OCI-LY7 (cell line): ENCODE data around the gene DAPK3. TPM values are rescaled to one million over a fixed set of nuclear protein-coding genes. Genes with fewer than 3 reads are reported as not detected.
A peak's percentile ranks its signal among the peaks of the same experiment; 100 is the strongest.

ENCODE experiments used
- BruUV-seq: library from RNA; stranded (reverse); fragments of 400-500 nt; replicated peaks from 2 replicates; lab custom pipeline; 2021; lab: Mats Ljungman, UMichigan
- CTCF ChIA-PET: fragments of 300-600 bp; sonication (Branson Sonifier 250); formaldehyde crosslinking; loops from one replicate; lab custom pipeline; 2022; ENCODE audit warnings: antibody characterized with exemption; ENCODE audit not compliant: unreplicated experiment; lab: Charles Lee
- POLR2A ChIA-PET: fragments of 300-600 bp; sonication (Branson Sonifier 250); formaldehyde crosslinking; loops from one replicate; lab custom pipeline; 2022; ENCODE audit warnings: antibody characterized with exemption; lab: Charles Lee
- DNase-seq: peaks from one replicate; pipeline ENCODE4 v3.0.0-alpha.2; 2015; ENCODE audit warnings: low spot score
- H2AFZ ChIP-seq: fragments of 200-600 bp; sonication (generic), shearing (Covaris generic); 2 replicates; pipeline ENCODE4 v1.6.1; 2014; ENCODE audit warnings: mild to moderate bottlenecking, antibody characterized with exemption, low read length, moderate library complexity
- H3K27ac ChIP-seq: fragments of 200-600 bp; sonication (generic); 2 replicates; pipeline ENCODE4 v1.5.1; 2014; ENCODE audit warnings: mixed run types, low read depth, mild to moderate bottlenecking, moderate library complexity, low read length, inconsistent platforms; ENCODE audit not compliant: poor library complexity, severe bottlenecking
- H3K36me3 ChIP-seq: fragments of 200-600 bp; sonication (generic); 2 replicates; pipeline ENCODE4 v1.6.1; 2014; ENCODE audit warnings: mild to moderate bottlenecking, antibody characterized with exemption, low read length, moderate library complexity, mixed read lengths; ENCODE audit not compliant: insufficient read depth
- H3K4me1 ChIP-seq: fragments of 200-600 bp; sonication (generic); 2 replicates; pipeline ENCODE4 v1.5.1; 2014; ENCODE audit warnings: mild to moderate bottlenecking, low read length; ENCODE audit not compliant: insufficient read depth, poor library complexity, severe bottlenecking
- H3K4me2 ChIP-seq: fragments of 200-600 bp; sonication (generic); 2 replicates; pipeline ENCODE4 v1.6.1; 2014; ENCODE audit warnings: mild to moderate bottlenecking, low read length
- H3K4me3 ChIP-seq: fragments of 200-600 bp; sonication (generic); 2 replicates; pipeline ENCODE4 v1.5.1; 2014; ENCODE audit warnings: mild to moderate bottlenecking, low read depth, low read length; ENCODE audit not compliant: poor library complexity, severe bottlenecking
- H3K79me2 ChIP-seq: fragments of 200-600 bp; sonication (generic); 2 replicates; pipeline ENCODE4 v1.6.1; 2016; ENCODE audit warnings: low read depth, mild to moderate bottlenecking, low read length, moderate library complexity, mixed read lengths; ENCODE audit not compliant: insufficient read depth
- H3K9me2 ChIP-seq: fragments of 200-600 bp; sonication (generic); 2 replicates; pipeline ENCODE4 v1.6.1; 2016; ENCODE audit warnings: mild to moderate bottlenecking, low read length, mixed read lengths; ENCODE audit not compliant: insufficient read depth
- H3K9me3 ChIP-seq: fragments of 200-600 bp; sonication (generic); 2 replicates; pipeline ENCODE4 v1.6.1; 2014; ENCODE audit warnings: mild to moderate bottlenecking, mixed run types, low read length, mixed read lengths
- H4K20me1 ChIP-seq: fragments of 200-600 bp; sonication (generic); 2 replicates; pipeline ENCODE4 v1.6.1; 2014; ENCODE audit warnings: mild to moderate bottlenecking, antibody characterized with exemption, low read length, moderate library complexity, mixed read lengths; ENCODE audit not compliant: insufficient read depth
- EZH2phosphoT487 ChIP-seq: fragments of 200-600 bp; sonication (generic); IDR thresholded peaks from 2 replicates; pipeline ENCODE4 v1.6.1; 2018; ENCODE audit warnings: low read depth, borderline replicate concordance, mild to moderate bottlenecking, mixed run types, antibody characterized with exemption, low read length, moderate library complexity, mixed read lengths
- intact Hi-C: fragments of 100-400 bp; cut with micrococcal nuclease; formaldehyde crosslinking; loops from one replicate; pipeline ENCODE4 v1.10.0; 2022; ENCODE audit not compliant: unreplicated experiment
- total RNA-seq, 2 experiments: library from RNA; depleted of rRNA in 1 of 2; stranded (reverse); fragments of >200 nt in 1 of 2; shearing (Covaris generic) in 1 of 2; gene quantifications; 2 replicates each; pipeline ENCODE4 v1.2.3, GENCODE V29; 2014 to 2022
- TF ChIP-seq, protein P1 (sequence below): fragments of 200-600 bp; sonication (generic); conservative IDR thresholded peaks from 2 replicates; pipeline ENCODE4 v1.5.1; 2014; ENCODE audit warnings: mild to moderate bottlenecking, antibody characterized with exemption, low read length, moderate library complexity, mixed read lengths

DAPK3 gene
- total RNA-seq, 2 experiments from 2014 or later = 47.1 to 49.3 TPM

- Histone ChIP-seq H4K20me1 (peaks cover 42% of the 10 kb centered on the region), H3K9me2 (no peaks in the 10 kb centered on the region), H3K27ac (peak overlapping the region; percentile 87), H2AFZ (peak overlapping the region; percentile 84; the same call in 1 of the 2 replicates), H3K4me1 (peaks cover 42% of the 10 kb centered on the region), H3K4me2 (peak overlapping the region; percentile 97), H3K36me3 (peaks cover 44% of the 10 kb centered on the region), H3K9me3 (no peaks in the 10 kb centered on the region), H3K4me3 (peak overlapping the region; percentile 93), H3K79me2 (peaks cover 51% of the 10 kb centered on the region)
- ChIA-PET CTCF (interaction anchor here (1.2 kb wide), 1 partner anchor 21 kb away, joined by 5 read pairs; no protein-coding TSS in a partner anchor), POLR2A (interaction anchor here (0.6 to 1.4 kb wide), 5 partner anchors 9 to 1764 kb away, joined by 3 to 4 read pairs (median 3); no protein-coding TSS in a partner anchor)
- BruUV-seq = no TSS peak
- intact Hi-C loops = loop anchor here (1.0 to 5.0 kb wide), 7 partner anchors 22 to 262 kb away; partner anchors contain the start of genes ANKRD24, MAP2K2, PIAS4 and SIRT6
- no peak for DNase-seq
- TF ChIP-seq, protein P1, sequence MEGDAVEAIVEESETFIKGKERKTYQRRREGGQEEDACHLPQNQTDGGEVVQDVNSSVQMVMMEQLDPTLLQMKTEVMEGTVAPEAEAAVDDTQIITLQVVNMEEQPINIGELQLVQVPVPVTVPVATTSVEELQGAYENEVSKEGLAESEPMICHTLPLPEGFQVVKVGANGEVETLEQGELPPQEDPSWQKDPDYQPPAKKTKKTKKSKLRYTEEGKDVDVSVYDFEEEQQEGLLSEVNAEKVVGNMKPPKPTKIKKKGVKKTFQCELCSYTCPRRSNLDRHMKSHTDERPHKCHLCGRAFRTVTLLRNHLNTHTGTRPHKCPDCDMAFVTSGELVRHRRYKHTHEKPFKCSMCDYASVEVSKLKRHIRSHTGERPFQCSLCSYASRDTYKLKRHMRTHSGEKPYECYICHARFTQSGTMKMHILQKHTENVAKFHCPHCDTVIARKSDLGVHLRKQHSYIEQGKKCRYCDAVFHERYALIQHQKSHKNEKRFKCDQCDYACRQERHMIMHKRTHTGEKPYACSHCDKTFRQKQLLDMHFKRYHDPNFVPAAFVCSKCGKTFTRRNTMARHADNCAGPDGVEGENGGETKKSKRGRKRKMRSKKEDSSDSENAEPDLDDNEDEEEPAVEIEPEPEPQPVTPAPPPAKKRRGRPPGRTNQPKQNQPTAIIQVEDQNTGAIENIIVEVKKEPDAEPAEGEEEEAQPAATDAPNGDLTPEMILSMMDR = no peak
- TF ChIP-seq EZH2phosphoT487 = no peak
Observed at GRCh38 chr19:3985643-3986259, 14.9 kb upstream of the DAPK3 start.

DNA sequence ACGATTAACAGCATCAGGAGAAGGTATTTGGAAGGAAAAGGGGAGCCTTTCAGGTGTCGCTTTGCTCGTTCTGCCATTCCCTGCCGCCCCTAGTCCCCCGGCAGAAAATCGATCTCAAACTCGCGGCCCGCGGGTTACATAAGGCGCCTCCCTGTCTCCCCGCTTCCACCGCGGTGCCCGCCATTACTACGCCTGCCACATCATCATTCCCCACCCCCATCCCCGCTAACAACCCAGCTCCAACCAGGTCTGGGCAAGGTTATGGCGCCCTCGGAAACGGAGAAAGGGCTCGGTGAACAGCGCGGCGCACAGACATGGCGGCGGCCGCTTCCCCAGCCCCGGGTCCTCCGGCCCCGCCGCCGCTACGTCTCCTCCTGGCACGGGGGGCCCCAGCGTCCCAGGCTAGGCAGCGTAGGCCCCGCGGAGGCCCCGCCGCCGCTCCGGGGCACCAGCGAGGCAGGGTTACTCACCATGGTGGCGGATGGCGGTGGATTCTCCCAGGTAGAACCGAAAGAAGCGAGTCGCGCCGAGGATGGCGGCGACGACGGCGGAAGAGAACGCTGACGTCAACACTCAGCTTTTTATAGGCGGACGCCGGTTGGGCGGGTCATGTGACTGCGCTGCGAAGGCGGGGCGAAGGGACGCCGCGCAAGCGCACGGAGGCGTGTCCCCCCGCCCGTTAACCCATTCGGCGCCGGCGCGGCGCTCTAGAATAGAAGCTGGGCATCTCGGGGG is 14.2 kb upstream of the DAPK3 start, which contains the start of gene EEF2:
Gene EEF2 (minus strand): TSS at position 556 of the 735 bp plus-strand sequence. CDS start 83 bp downstream, at position 473.
- Histone ChIP-seq H3K27ac (peak within 1 kb of the TSS; percentile 87), H3K79me2 (peaks cover 57% of the 10 kb centered on the region), H3K9me2 (no peaks in the 10 kb centered on the region), H2AFZ (peak within 1 kb of the TSS; percentile 84; the same call in 1 of the 2 replicates), H3K4me2 (peak within 1 kb of the TSS; percentile 97), H4K20me1 (peaks cover 49% of the 10 kb centered on the region), H3K4me1 (peaks cover 42% of the 10 kb centered on the region), H3K4me3 (peak within 1 kb of the TSS; percentile 93), H3K36me3 (peaks cover 51% of the 10 kb centered on the region), H3K9me3 (no peaks in the 10 kb centered on the region)
- CTCF ChIA-PET = interaction anchor here (1.2 kb wide), 1 partner anchor 22 kb away, joined by 5 read pairs; no protein-coding TSS in a partner anchor
- TSS peak; percentile 79 for BruUV-seq
- intact Hi-C loops = loop anchor here (5.0 kb wide), 2 partner anchors 137 to 262 kb away; partner anchors contain the start of genes MAP2K2 and YJU2
- peak; percentile 96 for DNase-seq
- TF ChIP-seq, protein P1 = no peak
- no peak for TF ChIP-seq EZH2phosphoT487
- POLR2A ChIA-PET = interaction anchor here (1.0 to 1.4 kb wide), 4 partner anchors 8 to 222 kb away, joined by 3 to 4 read pairs (median 4); no protein-coding TSS in a partner anchor
